ENCODE data around the gene AFP.

The AFP gene

GRCh38 chr4:73438582-73439215 is 2.7 kb downstream of the AFP start:
- Mint-ChIP-seq H3K27me3 (no peaks in the 10 kb centered on the region), H3K27ac (no peak overlapping the region), H3K9me3 (no peaks in the 10 kb centered on the region), H3K36me3 (no peaks in the 10 kb centered on the region), H3K4me1 (no peaks in the 10 kb centered on the region), H3K4me3 (no peak overlapping the region)
- no peak for DNase-seq
- CTCF ChIA-PET: interaction anchor here (1.5 kb wide), 1 partner anchor 10 kb away, joined by 3 read pairs; no protein-coding TSS in a partner anchor

GRCh38 chr4:73439445-73439844 is 3.4 kb downstream of the AFP start:
- no peaks in the 10 kb centered on the region for H3K36me3 Mint-ChIP-seq
- no peaks in the 10 kb centered on the region for H3K27me3 Mint-ChIP-seq
- H3K4me1 Mint-ChIP-seq: no peaks in the 10 kb centered on the region
- H3K9me3 Mint-ChIP-seq: no peaks in the 10 kb centered on the region
- no peak overlapping the region for H3K4me3 Mint-ChIP-seq
- CTCF ChIA-PET: no interaction called here
- no peak for DNase-seq
- no peak overlapping the region for H3K27ac Mint-ChIP-seq

GRCh38 chr4:73439991-73440390 is 4.0 kb downstream of the AFP start:
- no peak for DNase-seq
- Mint-ChIP-seq H3K27me3 (no peaks in the 10 kb centered on the region), H3K4me1 (no peaks in the 10 kb centered on the region), H3K9me3 (no peaks in the 10 kb centered on the region), H3K27ac (no peak overlapping the region), H3K4me3 (no peak overlapping the region), H3K36me3 (no peaks in the 10 kb centered on the region)
- CTCF ChIA-PET: no interaction called here

DNA sequence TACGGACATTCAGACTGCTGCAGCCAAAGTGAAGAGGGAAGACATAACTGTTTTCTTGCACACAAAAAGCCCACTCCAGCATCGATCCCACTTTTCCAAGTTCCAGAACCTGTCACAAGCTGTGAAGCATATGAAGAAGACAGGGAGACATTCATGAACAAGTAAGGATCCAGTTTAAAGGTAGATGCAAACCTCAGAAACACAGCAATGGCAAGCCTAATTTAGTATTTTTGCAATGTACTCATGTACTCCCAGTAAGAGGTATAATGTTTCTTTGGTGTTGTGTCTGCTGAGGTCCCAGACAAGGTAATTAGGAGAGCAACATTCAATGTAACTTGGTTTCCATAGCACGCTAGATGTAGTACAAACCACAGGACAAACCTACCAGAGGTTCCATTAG is 4.6 kb downstream of the AFP start:
- CTCF ChIA-PET: no interaction called here
- Mint-ChIP-seq H3K36me3 (no peaks in the 10 kb centered on the region), H3K4me3 (no peak overlapping the region), H3K9me3 (no peaks in the 10 kb centered on the region), H3K27ac (no peak overlapping the region), H3K27me3 (no peaks in the 10 kb centered on the region), H3K4me1 (no peaks in the 10 kb centered on the region)
- DNase-seq: no peak

DNA sequence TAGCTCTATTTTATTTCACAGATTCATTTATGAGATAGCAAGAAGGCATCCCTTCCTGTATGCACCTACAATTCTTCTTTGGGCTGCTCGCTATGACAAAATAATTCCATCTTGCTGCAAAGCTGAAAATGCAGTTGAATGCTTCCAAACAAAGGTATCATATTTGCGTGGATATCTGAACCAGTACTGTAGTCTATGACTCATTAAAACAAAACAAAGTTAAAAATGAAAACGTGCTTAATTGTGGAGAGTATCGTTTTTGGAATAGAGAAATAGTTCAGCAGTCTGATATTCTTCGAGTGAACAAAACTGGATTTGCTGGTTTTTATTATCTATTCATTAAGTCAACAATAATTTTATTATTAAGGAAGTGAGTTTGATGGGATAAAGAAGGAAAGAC is 6.3 kb downstream of the AFP start:
- no peak for DNase-seq
- CTCF ChIA-PET: no interaction called here
- Mint-ChIP-seq H3K27ac (no peak overlapping the region), H3K27me3 (no peaks in the 10 kb centered on the region), H3K36me3 (no peaks in the 10 kb centered on the region), H3K9me3 (no peaks in the 10 kb centered on the region), H3K4me3 (no peak overlapping the region), H3K4me1 (no peaks in the 10 kb centered on the region)

- CTCF ChIA-PET: interaction anchor here (1.0 kb wide), 1 partner anchor 20 kb away, joined by 3 read pairs; no protein-coding TSS in a partner anchor
- H3K36me3 Mint-ChIP-seq: no peaks in the 10 kb centered on the region
- no peak for DNase-seq
- H3K4me1 Mint-ChIP-seq: no peaks in the 10 kb centered on the region
- no peaks in the 10 kb centered on the region for H3K27me3 Mint-ChIP-seq
- H3K4me3 Mint-ChIP-seq: no peak overlapping the region
- no peak overlapping the region for H3K27ac Mint-ChIP-seq
- no peaks in the 10 kb centered on the region for H3K9me3 Mint-ChIP-seq
Measured at GRCh38 chr4:73443224-73443623, 7.2 kb downstream of the AFP start.

GRCh38 chr4:73445383-73446335 is 9.6 kb downstream of the AFP start:
- Mint-ChIP-seq H3K4me3 (no peak overlapping the region), H3K36me3 (no peaks in the 10 kb centered on the region), H3K4me1 (no peaks in the 10 kb centered on the region), H3K27me3 (no peaks in the 10 kb centered on the region), H3K9me3 (no peaks in the 10 kb centered on the region), H3K27ac (no peak overlapping the region)
- CTCF ChIA-PET: interaction anchor here (0.9 to 2.8 kb wide), 11 partner anchors 9 to 742 kb away, joined by 3 to 17 read pairs (median 4); no protein-coding TSS in a partner anchor
- DNase-seq: no peak

GRCh38 chr4:73446336-73446938 is 10.4 kb downstream of the AFP start:
- CTCF ChIA-PET: interaction anchor here (0.9 to 2.8 kb wide), 11 partner anchors 9 to 743 kb away, joined by 3 to 17 read pairs (median 4); no protein-coding TSS in a partner anchor
- no peak overlapping the region for H3K4me3 Mint-ChIP-seq
- no peak for DNase-seq
- no peaks in the 10 kb centered on the region for H3K36me3 Mint-ChIP-seq
- no peak overlapping the region for H3K27ac Mint-ChIP-seq
- H3K9me3 Mint-ChIP-seq: no peaks in the 10 kb centered on the region
- H3K27me3 Mint-ChIP-seq: no peaks in the 10 kb centered on the region
- no peaks in the 10 kb centered on the region for H3K4me1 Mint-ChIP-seq

DNA sequence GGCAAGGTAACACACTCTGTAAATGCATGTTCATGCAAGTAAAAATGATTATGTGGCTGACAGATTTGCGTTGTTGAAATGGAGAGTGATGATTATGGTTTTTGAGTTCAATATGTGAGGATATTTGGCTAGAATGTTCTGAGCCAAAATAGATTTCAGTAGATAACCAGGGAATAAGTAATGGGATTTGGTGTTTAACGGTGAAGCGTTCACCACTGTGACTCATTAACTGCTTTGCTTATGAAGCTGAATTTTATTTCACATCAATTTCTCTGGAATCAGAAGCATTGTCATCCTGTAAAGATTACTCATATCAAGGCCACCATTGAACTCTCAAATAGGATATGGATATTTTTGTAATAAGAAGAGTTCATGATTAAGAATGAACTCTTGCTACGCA is 11.7 kb downstream of the AFP start:
- CTCF ChIA-PET: interaction anchor here (2.8 kb wide), 1 partner anchor 136 kb away, joined by 17 read pairs; no protein-coding TSS in a partner anchor
- no peak overlapping the region for H3K4me3 Mint-ChIP-seq

DNA sequence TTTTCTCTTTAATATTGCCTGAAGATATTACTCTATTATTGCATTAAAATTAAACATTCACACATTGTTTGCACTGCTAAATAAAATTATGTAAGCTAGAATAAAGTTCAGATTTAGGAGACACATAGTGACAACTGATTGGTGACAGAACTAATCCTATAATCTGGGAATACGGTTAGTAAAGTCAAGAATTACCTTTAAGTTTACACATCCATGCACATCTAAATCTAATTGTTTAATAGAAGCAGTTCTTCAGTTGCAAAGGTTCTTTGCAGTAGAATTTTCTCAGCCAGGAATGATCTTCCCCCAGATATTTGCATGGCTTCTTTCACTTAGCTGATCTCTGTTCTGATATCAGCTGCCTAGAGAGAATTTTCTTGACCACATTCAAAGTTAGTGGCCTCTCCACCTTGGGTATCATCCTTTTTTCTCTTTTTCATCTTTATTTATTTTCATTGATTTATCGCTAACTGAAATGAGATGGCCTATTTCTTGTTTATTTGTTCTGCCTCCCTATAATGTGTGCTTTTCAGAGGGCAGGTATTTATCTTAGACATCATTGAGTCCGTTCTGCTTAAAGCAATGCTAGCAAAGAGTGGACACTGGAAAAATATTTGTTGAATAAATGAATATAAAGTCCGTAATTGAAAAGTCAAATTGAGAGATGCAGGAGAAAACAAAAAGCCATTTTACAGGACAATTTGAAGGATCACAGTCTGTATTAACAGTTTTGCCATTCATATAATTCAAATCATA is 12.6 kb downstream of the AFP start:
- H3K27me3 Mint-ChIP-seq: no peaks in the 10 kb centered on the region
- H3K4me3 Mint-ChIP-seq: no peak overlapping the region

More for the DNA sequence above, 11.7 kb downstream of the AFP start:
- H3K27me3 Mint-ChIP-seq: no peaks in the 10 kb centered on the region
- no peak overlapping the region for H3K27ac Mint-ChIP-seq
- DNase-seq: no peak
- H3K4me1 Mint-ChIP-seq: no peaks in the 10 kb centered on the region
- no peaks in the 10 kb centered on the region for H3K9me3 Mint-ChIP-seq
- H3K36me3 Mint-ChIP-seq: no peaks in the 10 kb centered on the region

DNA sequence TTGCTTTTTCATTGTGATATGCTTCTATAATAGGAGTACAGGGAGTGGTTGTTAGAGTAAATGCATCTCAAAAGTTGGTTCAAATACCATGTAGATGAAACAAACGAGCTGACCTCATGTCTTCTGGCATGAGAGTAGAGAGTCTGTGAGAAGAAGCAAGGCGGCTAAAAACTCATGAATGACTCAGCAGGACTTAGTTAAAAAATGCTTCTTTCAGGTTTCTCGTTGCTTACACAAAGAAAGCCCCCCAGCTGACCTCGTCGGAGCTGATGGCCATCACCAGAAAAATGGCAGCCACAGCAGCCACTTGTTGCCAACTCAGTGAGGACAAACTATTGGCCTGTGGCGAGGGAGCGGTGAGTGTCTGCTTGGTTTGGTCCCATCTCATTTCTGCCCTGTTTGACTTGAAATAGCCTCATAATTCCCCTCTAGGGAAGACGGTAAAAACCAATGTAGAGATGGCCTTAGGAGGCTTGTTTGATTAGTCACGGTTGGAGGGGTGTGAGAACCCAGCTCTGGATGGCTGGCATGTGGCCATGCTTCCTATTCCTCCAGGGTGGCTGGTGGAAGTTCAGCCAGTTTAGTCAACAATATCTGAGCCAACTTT is 14.5 kb downstream of the AFP start:
- Mint-ChIP-seq H3K27ac (no peak overlapping the region), H3K4me1 (no peaks in the 10 kb centered on the region), H3K36me3 (no peaks in the 10 kb centered on the region), H3K27me3 (no peaks in the 10 kb centered on the region), H3K9me3 (no peaks in the 10 kb centered on the region), H3K4me3 (no peak overlapping the region)
- CTCF ChIA-PET: no interaction called here
- no peak for DNase-seq

More for the DNA sequence above, 12.6 kb downstream of the AFP start:
- CTCF ChIA-PET: no interaction called here
- Mint-ChIP-seq H3K36me3 (no peaks in the 10 kb centered on the region), H3K27ac (no peak overlapping the region), H3K4me1 (no peaks in the 10 kb centered on the region), H3K9me3 (no peaks in the 10 kb centered on the region)
- DNase-seq: no peak

DNA sequence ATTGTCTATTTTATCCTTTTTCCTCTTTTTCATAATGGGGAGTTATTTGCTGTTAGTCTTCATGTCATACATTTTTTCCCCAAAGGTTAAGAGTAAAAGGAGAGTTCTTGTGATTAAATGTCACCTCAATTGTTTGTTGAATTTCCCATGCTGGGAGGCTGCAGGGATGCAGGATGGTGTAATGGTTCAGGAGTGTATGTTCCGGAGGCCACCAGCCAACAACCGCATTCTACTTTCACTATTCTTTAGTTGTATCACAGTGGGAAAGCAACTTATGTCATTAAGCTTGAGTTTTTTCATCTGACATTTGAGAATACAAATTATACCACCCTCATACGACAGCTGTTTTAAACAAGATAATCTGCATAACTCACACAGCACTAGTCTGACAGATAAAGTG is 15.4 kb downstream of the AFP start:
- H3K36me3 Mint-ChIP-seq: no peaks in the 10 kb centered on the region
- H3K27me3 Mint-ChIP-seq: no peaks in the 10 kb centered on the region
- no peak for DNase-seq
- CTCF ChIA-PET: no interaction called here
- no peak overlapping the region for H3K27ac Mint-ChIP-seq
- H3K4me3 Mint-ChIP-seq: no peak overlapping the region
- no peaks in the 10 kb centered on the region for H3K9me3 Mint-ChIP-seq
- H3K4me1 Mint-ChIP-seq: no peaks in the 10 kb centered on the region

- no peak for DNase-seq
- no peak overlapping the region for H3K4me3 Mint-ChIP-seq
Measured at GRCh38 chr4:73451981-73452747, 16.1 kb downstream of the AFP start.

More at GRCh38 chr4:73451981-73452747, 16.1 kb downstream of the AFP start:
- Mint-ChIP-seq H3K27ac (no peak overlapping the region), H3K36me3 (no peaks in the 10 kb centered on the region), H3K4me1 (no peaks in the 10 kb centered on the region), H3K9me3 (no peaks in the 10 kb centered on the region), H3K27me3 (no peaks in the 10 kb centered on the region)
- CTCF ChIA-PET: no interaction called here
